A549 (cell line): ENCODE measurements around the gene YWHAE.

Experiments used
- CTCF ChIP-seq: fragments of >200 bp; sonication (Bioruptor Twin); formaldehyde crosslinking; IDR thresholded peaks from 3 replicates; pipeline ENCODE4 v1.5.1; 2016
- ELK1 ChIP-seq: fragments of 150-350 bp; IDR thresholded peaks from 2 replicates; pipeline ENCODE4 v1.6.1; 2014; ENCODE audit warnings: low read depth, mild to moderate bottlenecking, low read length
- HDAC2 ChIP-seq: fragments of 200-600 bp; sonication (generic); IDR thresholded peaks from 2 replicates; pipeline ENCODE4 v1.6.1; 2016
- JUN ChIP-seq, 2 experiments: fragments of >200 bp; sonication (Bioruptor Twin); formaldehyde crosslinking; IDR thresholded peaks; 2 replicates in 1 of 2; 3 replicates in 1 of 2; pipeline ENCODE4 v1.6.1; 2016 to 2017
- KDM5A ChIP-seq: fragments of 200-600 bp; sonication (generic); IDR thresholded peaks from 2 replicates; pipeline ENCODE4 v1.6.1; 2016; ENCODE audit warnings: antibody characterized with exemption, mild to moderate bottlenecking
- MAX ChIP-seq: IDR thresholded peaks from 2 replicates; pipeline ENCODE4 v1.6.1; 2012
- MYC ChIP-seq: IDR thresholded peaks from 2 replicates; pipeline ENCODE4 v1.6.1; 2012; ENCODE audit warnings: mild to moderate bottlenecking, inconsistent platforms, low read length, improper control_type of control experiment, borderline replicate concordance
- NFE2L2 ChIP-seq: fragments of 150-350 bp; conservative IDR thresholded peaks from 2 replicates; pipeline ENCODE4 v1.6.1; 2014; ENCODE audit warnings: low read length
- POLR2A ChIP-seq: IDR thresholded peaks from 2 replicates; pipeline ENCODE4 v1.6.1; 2012; ENCODE audit warnings: mild to moderate bottlenecking, low read length
- ZSCAN20 ChIP-seq: fragments of 250-450 bp; sonication (Bioruptor Pico); IDR thresholded peaks from 2 replicates; pipeline ENCODE4 v1.8.0; 2022; ENCODE audit warnings: mild to moderate bottlenecking, moderate library complexity

- no peak; the same call in 1 of the 2 replicates for TF ChIP-seq MYC
- TF ChIP-seq CTCF, result no peak
- no peak for TF ChIP-seq ELK1
- TF ChIP-seq POLR2A, result no peak
- no peak for TF ChIP-seq HDAC2
- TF ChIP-seq JUN (IDR thresholded peaks at IDR 0.05), result no peak
- TF ChIP-seq MAX, result 0 out of 2 replicates have a peak, but pooled peaks have one; percentile 14
- TF ChIP-seq ZSCAN20 (CRISPR knock-in tag), result no peak
- TF ChIP-seq NFE2L2, result peak; percentile 46; the same call in 1 of the 2 replicates
- no peak for TF ChIP-seq KDM5A
Measured at GRCh38 chr17:1398931-1399678, 917 bp downstream of the YWHAE start.
